ENCODE data around the gene KCNH3.
A peak's percentile ranks its signal among the peaks of the same experiment; 100 is the strongest.

The KCNH3 gene

DNA sequence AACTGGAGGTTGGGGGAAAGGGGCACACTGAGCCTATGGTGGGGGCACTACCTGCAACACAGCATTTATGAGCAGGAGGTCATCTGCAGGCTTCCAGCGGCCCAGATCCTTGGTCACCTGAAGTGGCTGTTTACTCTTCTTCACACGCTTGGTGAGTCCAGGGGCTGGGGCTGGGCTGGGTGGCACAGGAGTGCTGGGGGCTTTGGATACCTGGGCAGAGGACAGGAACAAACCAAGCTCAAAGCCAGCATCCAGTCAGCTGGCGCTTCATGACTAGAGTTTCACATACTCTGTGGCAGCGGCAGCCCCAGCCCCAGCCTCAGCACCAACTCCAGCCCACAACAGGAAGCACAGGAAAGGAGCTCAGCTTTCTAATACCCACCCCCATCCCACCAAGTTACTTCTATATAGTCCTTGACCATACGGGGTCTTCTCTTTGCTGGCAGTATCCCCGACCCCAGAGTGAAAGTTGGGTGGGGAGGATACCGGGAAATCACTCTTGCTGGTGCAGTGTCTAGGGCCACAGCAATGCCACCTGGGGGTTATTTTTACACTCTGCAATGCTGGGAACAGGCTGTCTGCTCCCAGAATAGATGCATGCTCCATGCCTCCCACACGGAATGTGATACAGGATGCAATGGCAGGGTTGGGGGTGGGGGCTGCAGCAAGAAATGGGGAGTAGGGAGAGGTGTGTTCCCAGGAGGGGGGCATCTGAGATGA is 26.0 kb downstream of the KCNH3 start:
- no peak for DNase-seq

DNA sequence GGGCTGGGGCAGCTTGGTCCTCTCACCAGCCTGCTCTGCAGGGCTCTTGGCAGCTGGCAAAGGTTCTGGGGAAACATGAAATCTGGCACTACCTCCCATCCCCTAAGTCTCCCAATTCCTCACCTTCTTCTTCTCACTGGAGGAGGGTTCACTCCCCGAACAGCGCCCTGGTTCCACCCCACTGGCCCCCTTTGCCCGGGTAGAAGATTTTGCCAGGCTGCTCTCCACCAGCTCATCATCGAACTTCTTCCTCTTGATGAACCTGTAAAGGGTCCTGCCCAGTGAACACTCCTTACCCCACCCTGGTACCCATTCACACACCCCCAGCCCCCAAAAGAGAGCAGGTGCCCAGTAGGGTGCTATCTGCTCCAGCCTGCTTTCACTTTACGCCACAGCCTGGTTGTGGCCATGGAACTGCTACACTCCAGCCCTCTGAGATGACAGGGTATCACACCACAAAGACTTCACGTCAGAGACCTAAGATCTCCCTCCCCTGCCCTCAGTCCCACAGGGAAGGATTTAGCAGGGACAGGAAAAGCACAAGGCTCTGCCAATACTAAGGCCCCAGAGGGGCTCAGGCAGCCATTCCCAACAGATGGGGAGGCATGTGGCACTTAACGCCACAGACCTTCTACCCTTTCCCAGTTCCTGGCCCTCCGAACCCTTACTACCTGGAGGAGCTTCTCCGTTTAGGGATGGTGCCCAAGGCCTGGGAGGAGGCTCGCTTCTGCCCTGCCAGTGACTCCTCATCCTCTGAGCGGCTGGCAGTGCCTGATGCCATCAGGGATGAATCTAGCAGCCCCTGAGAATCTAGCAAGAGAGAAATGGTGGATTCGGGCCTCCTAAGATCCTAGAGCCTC is 26.8 kb downstream of the KCNH3 start:
- no peak for DNase-seq

DNA sequence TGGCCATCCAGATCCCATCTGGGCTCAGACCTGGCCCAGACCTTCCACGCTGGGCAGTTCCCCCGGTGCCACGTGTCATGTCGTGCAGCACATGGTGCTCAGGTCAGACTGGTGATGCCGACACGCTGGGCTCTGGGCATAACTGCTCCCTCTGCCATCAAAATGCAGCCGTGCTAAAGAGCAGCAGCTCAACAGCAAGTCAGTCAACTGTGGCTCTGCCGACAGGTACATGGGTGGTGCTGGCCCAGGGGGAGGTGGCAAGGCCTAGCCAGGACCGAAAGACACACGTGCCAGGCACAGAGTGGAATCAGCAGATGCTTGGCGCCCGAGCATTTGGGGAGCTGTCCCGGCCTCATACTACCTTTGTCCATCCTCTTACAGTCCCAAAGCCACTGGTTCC is 27.5 kb downstream of the KCNH3 start:
- DNase-seq = no peak

DNA sequence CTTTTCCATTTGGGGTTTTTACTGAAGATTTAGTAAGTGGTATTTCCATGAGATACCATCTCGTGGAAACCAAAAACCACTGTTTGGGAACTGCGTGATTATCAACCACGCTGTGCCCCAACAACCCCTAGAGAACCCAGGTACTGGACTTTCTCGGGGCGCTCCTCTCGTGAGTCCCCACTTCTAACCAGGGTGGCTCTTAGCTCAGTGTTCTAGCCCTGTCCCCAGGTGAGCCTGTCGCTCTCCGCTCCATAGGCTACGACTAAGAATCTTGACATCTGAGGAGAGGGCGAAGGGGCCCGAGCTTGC is 28.4 kb downstream of the KCNH3 start:
- no peak for DNase-seq

DNA sequence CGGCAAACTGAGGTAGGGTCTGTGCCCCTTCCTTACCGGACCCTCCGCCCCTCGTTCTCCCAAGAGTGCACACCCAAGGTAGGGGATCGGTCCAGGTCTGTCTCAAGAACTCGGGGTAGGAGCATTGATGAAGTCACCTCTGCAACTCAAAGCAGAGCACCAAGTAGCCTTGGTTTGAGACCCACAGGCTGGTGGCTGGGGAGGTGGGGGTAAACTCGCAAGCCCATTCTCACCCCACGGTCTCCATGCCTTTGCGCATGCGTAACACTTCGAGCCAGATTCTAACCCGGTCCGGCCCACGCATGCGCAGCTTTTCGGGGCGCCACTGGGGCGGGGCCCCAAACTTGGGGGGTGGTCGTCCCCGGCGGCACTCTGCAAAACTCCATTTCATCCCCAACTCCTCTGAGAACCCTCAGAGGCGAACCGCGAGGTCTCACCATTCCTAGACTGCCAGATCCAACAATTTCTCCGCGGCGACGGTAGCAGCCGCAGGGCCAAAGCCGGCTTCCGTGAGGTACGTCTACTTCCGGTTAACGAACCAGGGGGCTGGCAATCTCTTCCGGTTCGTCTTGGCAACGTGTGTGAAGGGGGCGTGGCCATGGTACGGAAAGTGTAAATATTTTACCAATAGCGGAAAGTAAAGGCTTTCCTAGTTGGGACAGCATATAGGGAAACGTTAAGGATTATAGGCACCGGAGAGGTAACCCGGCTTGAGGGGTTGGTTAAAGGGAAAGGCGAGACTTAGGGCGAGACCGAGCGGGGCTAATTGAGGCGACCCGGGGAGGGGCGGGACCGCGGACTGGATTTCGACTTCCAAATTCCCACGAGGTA is 29.0 kb downstream of the KCNH3 start, which contains the start of gene MCRS1:
Gene MCRS1 (minus strand): TSS at position 532 of the 831 bp plus-strand sequence. CDS start 1,411 bp downstream, outside the sequence.
- DNase-seq = peak; percentile 90

DNA sequence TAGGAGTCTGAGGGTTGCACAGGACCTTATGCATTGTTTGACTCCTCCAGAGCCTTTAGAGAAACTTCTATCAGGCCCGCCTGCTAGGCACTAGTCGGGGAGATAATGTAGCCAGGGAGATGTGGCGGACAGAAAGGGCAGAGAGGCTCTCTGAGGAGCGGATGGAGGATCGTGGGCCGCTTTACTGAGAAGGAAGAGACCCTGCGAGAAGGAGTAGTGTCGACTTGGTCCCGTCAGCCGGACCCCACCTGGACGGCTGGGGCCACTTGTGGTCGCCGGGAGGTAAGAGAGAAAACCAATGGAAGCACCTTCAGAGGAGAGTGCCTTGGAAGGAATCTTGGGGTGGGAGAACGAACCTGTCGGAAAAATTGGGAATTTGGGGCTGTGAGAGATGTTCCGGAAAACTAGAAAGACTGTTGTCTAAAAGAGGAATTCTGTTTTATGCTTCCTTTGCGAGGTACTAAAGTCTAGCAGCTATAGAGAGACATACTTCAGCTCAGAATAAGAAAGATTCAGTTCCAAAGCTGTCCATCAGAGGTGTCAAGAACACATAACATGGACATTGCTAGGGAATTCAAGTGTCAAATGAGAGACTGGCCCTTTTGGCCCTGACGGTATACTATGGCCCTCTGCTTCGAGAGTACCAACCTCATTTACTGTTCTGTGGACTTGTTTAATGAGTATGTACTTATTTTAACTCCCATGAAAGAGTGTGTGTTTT is 29.8 kb downstream of the KCNH3 start:
- DNase-seq = no peak

DNA sequence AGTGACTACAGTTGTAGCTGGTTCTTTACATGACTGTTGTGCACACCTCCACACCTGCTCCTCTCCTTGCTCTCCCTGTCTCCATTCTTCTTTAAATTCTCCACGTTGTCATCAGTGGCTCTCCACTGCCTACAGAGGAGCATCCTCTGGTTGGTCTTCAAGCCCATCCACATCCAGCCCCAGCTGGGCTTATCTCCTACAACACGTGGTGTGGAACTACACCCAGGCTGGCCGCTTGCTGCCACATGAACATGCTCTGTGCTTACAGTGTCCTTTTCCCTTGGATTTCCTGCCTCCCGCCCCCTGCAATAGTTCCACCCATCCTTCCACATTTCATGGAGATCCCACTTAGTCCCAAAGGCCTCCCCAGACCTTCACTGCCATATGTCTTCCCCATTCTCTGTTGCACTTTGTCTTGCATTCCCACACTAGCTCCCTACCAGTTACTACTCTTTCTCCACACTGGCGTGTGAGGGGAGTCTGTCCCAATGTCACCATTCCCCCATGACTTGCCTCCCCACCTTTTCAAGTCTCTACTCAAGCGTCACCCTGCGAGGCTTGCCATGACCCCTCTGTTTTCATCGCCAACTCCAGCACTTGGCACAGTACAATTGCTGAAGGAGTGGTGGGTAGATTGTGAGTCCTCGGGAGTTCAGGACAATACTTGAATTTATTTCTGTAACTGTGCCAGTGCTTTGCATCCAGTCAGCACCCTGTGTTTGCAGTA is 38.9 kb downstream of the KCNH3 start:
- DNase-seq = no peak

DNA sequence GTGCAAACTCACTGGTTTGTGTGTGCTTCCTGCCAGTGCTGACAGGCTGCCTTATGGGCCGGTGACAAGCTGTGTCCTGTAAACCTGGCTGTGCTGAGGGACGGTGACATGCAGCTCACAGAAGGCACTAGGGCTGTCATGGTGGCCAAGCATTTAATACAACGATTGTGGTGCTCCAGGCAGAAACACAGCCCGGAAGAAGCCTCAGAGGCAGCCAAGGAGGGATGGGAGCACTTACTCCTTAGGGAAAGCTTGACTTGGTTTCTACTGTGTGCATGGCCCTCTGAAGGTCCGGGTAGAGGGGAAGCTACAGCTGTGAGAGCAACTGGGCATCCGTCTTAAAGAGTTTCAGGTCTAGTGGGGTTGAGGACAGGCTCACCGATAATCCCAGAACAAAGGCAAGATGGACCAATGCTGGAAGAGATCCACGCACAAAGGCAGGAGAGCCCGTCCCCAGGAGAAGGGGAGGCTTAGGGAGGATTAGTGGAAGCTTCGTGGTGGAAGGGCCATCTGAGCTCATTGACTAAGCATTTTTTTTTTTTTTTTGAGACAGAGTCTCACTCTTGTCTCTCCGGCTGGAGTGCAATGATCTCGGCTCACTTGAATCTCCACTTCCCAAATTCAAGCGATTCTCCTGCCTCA is 39.8 kb downstream of the KCNH3 start:
- no peak for DNase-seq

DNA sequence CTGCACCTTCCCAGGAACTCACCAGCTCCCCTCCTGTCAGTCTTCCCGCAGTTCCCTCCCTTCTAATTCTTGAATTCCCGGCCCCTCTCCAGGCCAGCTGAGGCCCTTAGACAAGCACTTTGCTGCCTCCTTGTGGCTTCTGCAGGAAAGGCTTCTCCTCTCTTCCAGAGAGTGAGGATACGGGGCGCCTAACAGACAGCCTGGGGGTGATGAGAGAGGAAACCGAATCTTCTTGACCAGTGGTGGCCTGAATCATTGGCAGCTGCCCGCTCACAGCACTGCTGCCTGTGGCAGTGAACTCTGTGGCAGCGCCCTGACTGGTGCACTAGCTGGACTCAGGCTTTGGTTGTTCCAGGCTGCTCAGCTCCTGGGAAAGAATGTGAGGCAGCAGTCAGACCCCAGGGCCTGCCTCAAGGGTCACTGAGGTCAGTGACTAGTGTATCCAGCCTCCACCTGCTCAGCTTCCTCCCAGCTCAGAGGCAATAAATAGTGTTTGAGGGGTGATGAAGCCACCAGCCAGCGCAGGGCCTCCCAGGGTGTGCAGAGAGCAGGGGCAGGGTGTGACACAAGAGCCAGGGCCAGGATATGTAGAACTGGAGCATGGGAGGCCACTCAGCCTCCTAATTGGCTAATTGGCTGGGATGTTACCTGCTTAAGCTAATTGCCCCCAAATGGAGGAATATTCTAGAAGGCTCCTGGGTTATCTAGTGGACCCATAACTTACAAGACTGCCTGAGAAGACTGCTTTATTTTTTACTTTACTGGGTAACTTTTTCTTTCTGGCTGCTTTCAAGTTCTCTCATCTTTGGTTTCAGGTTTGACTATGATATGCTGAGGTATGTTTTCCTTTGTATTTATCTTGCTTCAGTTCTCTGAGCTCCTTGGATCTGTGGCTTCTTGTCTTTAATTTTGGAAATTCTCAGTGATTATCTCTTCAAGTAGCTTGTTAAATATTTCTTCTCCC is 42.0 kb downstream of the KCNH3 start:
- DNase-seq = peak; percentile 51

DNA sequence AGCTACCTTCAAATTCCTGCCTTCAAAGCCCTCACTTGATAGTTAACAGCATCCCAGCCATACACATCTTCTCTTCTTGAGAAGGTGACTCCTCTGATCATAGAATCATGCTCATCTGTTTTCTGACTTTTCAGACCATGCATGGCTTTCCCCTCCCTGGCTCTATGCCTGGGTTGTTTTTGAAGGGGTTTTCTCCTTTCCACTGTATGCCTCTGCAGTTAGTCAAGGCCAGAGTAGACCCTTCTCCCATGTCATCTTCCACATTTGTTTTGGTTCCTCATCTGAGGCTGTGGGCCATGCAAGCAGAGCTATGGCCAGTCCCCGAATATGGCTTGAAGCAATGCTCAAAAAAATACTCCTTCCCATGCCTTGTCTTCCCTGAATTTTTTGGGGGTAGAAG is 43.4 kb downstream of the KCNH3 start:
- no peak for DNase-seq

DNA sequence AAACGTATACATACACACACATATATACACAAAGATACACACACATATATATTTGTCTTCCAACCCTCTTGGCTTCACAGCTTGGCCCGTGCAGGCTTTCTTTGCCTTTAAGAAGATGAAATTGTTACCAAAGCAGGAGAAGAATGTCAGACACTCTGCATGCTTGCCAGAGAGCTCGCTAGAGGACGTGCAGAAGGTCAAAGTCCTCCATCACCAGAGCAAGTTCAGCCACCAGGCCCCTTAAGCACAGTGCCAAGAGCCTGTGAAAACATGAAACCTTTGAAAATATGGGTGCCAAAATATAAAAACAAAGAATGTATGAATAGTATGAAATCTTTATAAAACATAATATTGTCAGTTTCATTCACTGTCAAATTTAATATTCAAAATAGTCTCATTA is 44.0 kb downstream of the KCNH3 start:
- DNase-seq = no peak

DNA sequence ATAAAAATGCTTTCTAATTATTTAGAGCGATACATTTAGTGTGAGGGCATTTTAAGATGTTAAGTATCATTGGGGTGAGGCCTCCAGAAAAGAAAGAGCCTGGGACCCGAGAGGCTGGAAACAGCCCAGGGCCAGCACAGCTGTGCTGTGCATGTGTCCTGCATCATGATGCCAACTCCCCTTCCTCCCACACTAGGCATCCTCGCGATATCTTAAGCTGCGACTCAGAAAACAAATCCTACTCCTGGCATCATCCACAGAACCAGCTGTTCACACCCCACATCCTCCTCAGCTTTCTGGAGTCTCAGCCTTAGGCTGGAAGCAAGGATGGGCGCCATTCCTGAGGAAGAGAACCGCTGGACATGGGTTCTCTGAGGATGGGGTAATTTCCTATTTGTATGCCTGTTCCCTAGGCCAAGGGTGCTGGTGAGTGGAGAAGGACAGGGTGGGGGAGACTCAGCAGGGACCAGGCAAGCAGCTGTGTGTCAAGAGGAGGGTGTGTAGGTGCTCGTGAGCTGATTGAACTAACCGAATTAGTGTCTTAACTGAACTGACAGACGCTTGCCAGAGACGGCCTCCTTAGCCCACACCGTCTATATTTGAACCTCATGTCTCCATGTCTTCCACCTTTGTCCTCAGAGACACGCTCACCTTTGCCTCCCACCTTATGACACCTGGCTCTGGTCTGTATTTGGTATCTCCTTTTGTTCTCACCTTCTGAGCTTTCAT is 44.7 kb downstream of the KCNH3 start:
- no peak for DNase-seq

DNA sequence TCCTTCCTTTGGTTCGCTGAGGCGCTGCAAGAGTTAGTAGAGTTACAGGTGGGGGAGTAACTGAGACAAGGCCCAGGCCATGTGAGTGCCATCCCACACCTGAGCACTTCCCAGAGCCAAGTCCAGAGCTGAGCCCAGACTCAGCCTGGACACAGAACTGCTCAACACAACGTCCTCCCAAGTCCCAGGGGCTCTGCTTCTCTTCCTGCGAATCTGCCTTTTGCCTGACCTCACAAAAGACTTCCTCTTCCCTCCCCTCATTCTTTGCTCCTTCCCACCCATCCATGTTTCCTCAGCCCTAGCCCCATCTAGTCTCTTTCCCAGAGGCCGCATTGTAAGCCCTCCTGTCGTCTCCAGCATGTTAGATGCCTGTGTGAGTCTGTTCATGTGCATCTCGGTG is 45.8 kb downstream of the KCNH3 start:
- DNase-seq = no peak

DNA sequence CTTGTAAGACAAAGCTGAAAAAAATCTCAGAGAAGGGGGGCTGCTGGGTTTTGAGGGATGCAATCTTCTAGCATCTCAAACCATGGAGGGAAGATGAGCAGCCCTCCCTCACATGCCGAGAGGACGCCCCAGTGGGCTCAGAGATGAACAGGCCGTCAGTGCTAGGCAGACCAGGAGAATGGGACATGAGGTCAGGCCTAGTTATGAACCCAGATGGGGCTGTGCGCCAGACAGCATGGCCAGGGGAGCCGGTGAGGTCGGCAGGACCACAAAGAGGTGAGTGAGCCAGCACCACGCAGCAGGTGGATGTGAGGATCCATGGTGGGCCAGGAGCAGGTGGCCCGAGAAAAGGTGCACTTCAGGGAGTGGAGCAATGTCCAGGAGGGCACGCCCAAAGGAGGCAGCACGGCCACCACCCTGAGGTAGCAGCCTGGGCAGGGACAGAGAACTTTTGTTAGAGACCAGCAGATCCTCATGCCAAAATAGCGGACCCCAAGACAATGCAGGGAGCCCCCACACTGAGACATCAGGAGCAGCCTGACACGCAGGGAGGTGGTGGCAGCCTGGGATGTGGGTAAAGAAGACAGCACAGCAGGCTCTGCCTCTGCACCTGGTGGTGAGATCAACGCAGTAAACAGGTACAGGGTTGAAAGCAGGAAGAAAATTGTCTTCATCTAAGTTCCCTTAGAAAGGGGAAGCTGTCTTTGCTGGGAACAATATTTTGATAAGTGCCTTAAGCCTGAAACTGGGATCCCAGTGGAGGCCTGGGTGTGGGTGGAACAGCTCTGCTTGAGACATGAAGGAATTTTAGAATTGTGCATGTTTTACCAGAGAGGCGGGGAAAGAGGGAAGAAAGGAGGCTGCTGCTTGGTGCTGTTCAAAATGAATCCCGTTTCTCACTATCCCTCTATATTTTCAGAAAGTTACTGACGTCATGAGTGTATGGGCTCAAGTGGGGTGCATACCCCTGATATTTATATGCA is 46.9 kb downstream of the KCNH3 start:
- DNase-seq = no peak

DNA sequence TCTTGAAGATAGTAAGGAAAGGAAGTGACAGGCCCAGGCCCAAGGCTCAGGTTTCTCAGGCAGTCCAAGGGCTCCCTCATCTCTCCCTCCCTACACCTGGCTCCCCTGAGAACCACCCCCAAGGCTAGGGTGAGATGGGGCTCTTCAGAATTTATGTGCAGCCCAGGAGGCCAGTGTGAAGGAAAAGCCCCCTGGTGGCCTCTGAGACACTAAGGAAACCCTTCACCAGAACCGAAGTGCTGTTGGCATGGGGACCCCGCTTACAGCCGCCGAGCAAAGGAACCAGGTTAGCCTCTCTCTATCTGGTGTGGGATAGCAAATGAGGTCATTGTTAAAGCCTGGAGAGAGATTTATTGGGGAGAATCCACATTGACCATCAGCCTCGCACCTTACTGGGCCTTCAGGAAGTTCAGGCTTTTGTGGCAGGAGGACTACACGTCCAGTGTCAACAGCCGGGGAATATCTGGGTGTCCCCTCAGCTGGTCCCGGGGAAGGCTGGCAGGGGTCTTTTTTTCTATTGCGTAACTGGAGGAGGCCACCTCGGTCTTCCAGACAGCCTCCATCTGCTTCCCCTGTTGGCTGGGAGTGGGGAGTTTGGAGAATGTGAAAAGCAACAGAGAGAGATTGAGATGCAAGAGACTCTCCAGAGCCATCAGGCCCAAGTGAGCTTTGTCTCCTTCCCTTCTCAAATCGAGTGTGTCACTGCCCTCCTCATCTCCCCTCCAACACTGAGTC is 48.5 kb downstream of the KCNH3 start:
- no peak for DNase-seq

DNA sequence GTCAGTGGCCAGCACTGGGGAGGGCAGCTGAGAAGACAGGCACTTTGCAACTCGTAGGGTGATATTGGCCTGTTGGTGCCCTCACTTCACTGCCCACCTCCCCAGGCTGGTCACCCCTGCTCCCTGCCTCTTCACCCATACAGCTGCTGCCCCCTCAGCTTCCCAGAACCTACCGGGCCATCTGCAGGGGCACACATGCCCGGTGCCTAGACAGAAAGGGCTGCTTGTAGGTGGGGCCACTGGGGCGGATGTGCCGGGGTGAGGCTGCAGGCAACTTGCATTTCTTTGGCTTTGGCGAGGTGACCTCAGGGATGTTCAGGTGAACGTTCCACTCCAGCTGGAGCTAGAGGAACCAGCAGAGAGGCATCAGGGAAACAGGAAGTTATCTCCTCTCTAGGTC is 49.5 kb downstream of the KCNH3 start:
- no peak for DNase-seq

DNA sequence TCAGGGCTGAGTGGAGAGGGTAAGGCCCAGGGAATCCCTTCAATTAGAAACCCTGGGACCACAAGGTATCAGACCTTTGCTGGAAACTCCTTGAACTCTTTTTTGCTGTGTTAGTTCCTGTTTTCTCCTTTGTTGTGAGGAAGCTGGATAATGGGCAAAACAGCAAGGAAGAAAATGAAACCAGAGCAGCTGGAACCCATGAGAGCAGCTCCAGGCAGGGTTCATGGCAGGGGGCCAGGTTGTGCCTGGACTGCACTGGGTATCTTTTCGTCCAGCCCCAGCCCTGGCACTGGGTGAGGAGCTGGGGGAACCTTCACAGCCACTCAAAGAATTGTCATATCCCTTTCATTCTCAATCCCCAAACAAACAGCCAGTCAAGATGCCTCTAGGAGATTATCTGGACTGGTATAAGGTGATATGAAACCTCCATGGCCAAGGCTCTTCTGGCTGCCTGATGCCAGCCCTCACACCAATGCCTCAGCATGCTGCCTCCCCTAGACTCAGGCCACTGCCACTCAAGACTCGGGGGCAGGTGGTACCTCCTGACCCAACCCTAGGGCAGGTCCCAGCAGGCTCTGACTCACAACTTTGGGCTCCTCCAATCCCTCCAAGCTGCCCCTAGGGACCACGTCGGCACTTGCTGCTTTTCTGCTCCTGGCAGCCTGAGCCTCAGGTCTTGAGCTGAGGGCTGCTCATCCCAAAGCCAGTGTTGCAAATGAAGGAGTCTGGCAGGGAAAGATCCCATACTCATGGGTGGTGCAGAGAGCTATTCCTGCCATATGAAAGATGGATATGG is 50.1 kb downstream of the KCNH3 start:
- no peak for DNase-seq

All from NCI-H774 (cell line).